Lower leg skin (tissue), 3 donors: ENCODE data around the gene MINDY4B.

Experiments used
- CTCF ChIP-seq, 3 donors: fragments of 450-650 bp; IDR thresholded peaks; one replicate each; pipeline ENCODE4 v1.5.1; 2016; ENCODE audit warnings: antibody characterized with exemption in 3 of 3, mild to moderate bottlenecking in 3 of 3, moderate library complexity in 2 of 3
- POLR2A ChIP-seq, 2 donors: fragments of 450-650 bp; IDR thresholded peaks; one replicate each; pipeline ENCODE4 v1.6.1; 2016 to 2017; ENCODE audit warnings: antibody characterized with exemption in 2 of 2, mild to moderate bottlenecking in 1 of 2, moderate library complexity in 1 of 2

GRCh38 chr3:150885535-150885934, 19.7 kb downstream of the MINDY4B start:
- no peak for TF ChIP-seq CTCF (IDR thresholded peaks at IDR 0.05)
- no peak for TF ChIP-seq POLR2A (IDR thresholded peaks at IDR 0.05)
